HCT116 (cell line): Measurements from ENCODE around the gene HEPACAM2. TPM values are rescaled to one million over a fixed set of nuclear protein-coding genes. Genes with fewer than 3 reads are reported as not detected.

Experiments used
- ATAC-seq: fragments of 200-7000 bp; cut with Tn5 transposase; 2 replicates; pipeline ENCODE4 v1.9.1; 2020; ENCODE audit warnings: mild to moderate bottlenecking, moderate library complexity
- BruUV-seq: library from RNA; stranded (reverse); fragments of 400-500 nt; replicated peaks from 2 replicates; lab custom pipeline; 2021; lab: Mats Ljungman, UMichigan
- CTCF ChIA-PET: fragments of 300-600 bp; sonication (Branson Sonifier 250); formaldehyde crosslinking; loops from one replicate; lab custom pipeline; 2021; ENCODE audit warnings: antibody characterized with exemption; lab: Charles Lee
- POLR2A ChIA-PET: fragments of 300-600, 350-600 bp; sonication (Branson Sonifier 250); formaldehyde crosslinking; loops from one replicate; lab custom pipeline; 2021; ENCODE audit warnings: antibody characterized with exemption; lab: Charles Lee
- RAD21 ChIA-PET, 2 experiments: fragments of 300-600 bp; sonication (Branson Sonifier 250); formaldehyde crosslinking; loops; one replicate each; lab custom pipeline; 2023; ENCODE audit warnings: low total read pairs in 2 of 2; ENCODE audit not compliant: uncharacterized antibody in 2 of 2, unreplicated experiment in 2 of 2, low non-redundant PET in 1 of 2; lab: Charles Lee
- DNase-seq: peaks from one replicate; pipeline ENCODE4 v3.0.0-alpha.2; 2010; ENCODE audit warnings: low read depth, low spot score
- H2AFZ ChIP-seq: fragments of 200-600 bp; shearing (Covaris generic), sonication (generic); 2 replicates; pipeline ENCODE4 v1.6.1; 2017; ENCODE audit warnings: low read depth, mixed run types, mixed read lengths, antibody characterized with exemption, low read length; ENCODE audit not compliant: poor library complexity, severe bottlenecking
- H3K27ac ChIP-seq: 2 replicates; pipeline ENCODE4 v1.5.1; 2012; ENCODE audit warnings: low read depth, low read length
- H3K27me3 ChIP-seq: fragments of 200-600 bp; sonication (generic); 2 replicates; pipeline ENCODE4 v1.6.1; 2016; ENCODE audit warnings: mixed run types, low read length, mixed read lengths; ENCODE audit not compliant: insufficient read depth
- H3K36me3 ChIP-seq, 2 experiments: fragments of 200-500 bp in 1 of 2; fragments of 200-600 bp in 1 of 2; sonication (Bioruptor generic) in 1 of 2; sonication (generic) in 1 of 2; 2 replicates each; pipeline versions ENCODE4 v1.5.1 to v1.6.1; 2014 to 2016; ENCODE audit warnings: low read length in 2 of 2, inconsistent platforms in 1 of 2, mixed read lengths in 1 of 2, mixed run types in 1 of 2; ENCODE audit not compliant: insufficient read depth in 2 of 2, control insufficient read depth in 1 of 2
- H3K4me1 ChIP-seq, 2 experiments: fragments of 200-600 bp in 1 of 2; sonication (generic) in 1 of 2; 2 replicates each; pipeline versions ENCODE4 v1.5.1 to v1.6.1; 2012 to 2017; ENCODE audit warnings: low read length in 2 of 2, inconsistent platforms in 1 of 2, mild to moderate bottlenecking in 1 of 2, mixed read lengths in 1 of 2, mixed run types in 1 of 2, moderate library complexity in 1 of 2; ENCODE audit not compliant: insufficient read depth in 2 of 2, control insufficient read depth in 1 of 2
- H3K4me2 ChIP-seq: fragments of 200-600 bp; sonication (generic); 2 replicates; pipeline ENCODE4 v1.6.1; 2017; ENCODE audit warnings: mixed run types, low read length, mixed read lengths
- H3K4me3 ChIP-seq, 2 experiments: fragments of 200-600 bp in 1 of 2; sonication (generic) in 1 of 2; replicated peaks in 1 of 2; 2 replicates each; pipeline ENCODE4 v1.5.1; 2011 to 2016; ENCODE audit warnings: low read length in 2 of 2, control low read depth in 1 of 2, low read depth in 1 of 2, mild to moderate bottlenecking in 1 of 2, mixed read lengths in 1 of 2, mixed run types in 1 of 2
- H3K79me2 ChIP-seq: fragments of 200-600 bp; sonication (generic); 2 replicates; pipeline ENCODE4 v1.6.1; 2017; ENCODE audit warnings: mild to moderate bottlenecking, mixed run types, low read length, moderate library complexity, mixed read lengths; ENCODE audit not compliant: insufficient read depth
- H3K9ac ChIP-seq: fragments of 200-600 bp; sonication (generic); 2 replicates; pipeline ENCODE4 v1.6.1; 2016; ENCODE audit warnings: low read length, mixed read lengths
- H3K9me2 ChIP-seq: fragments of 200-600 bp; sonication (generic), shearing (Covaris generic); 2 replicates; pipeline ENCODE4 v1.6.1; 2017; ENCODE audit warnings: mixed run types, mild to moderate bottlenecking, moderate library complexity; ENCODE audit not compliant: insufficient read depth
- H3K9me3 ChIP-seq, 2 experiments: fragments of 200-500 bp in 1 of 2; fragments of 200-600 bp in 1 of 2; sonication (Bioruptor generic) in 1 of 2; sonication (generic) in 1 of 2; 2 replicates each; pipeline ENCODE4 v1.6.1; 2014 to 2017; ENCODE audit warnings: low read length in 2 of 2, mixed read lengths in 2 of 2, inconsistent platforms in 1 of 2, low read depth in 1 of 2, mild to moderate bottlenecking in 1 of 2, mixed run types in 1 of 2, moderate library complexity in 1 of 2; ENCODE audit not compliant: control insufficient read depth in 1 of 2, insufficient read depth in 1 of 2
- H4K20me1 ChIP-seq: fragments of 200-600 bp; sonication (generic), shearing (Covaris generic); 2 replicates; pipeline ENCODE4 v1.6.1; 2017; ENCODE audit warnings: mixed run types, mild to moderate bottlenecking, moderate library complexity; ENCODE audit not compliant: insufficient read depth
- CBX3 ChIP-seq: IDR thresholded peaks from 2 replicates; pipeline ENCODE4 v1.6.1; 2012; ENCODE audit warnings: low read depth
- CTCF ChIP-seq, 3 experiments: fragments of 200-600 bp in 1 of 3; sonication (generic) in 1 of 3; IDR thresholded peaks in 2 of 3; conservative IDR thresholded peaks in 1 of 3; 2 replicates each; pipeline ENCODE4 v1.5.1; 2012 to 2017; ENCODE audit warnings: low read depth in 2 of 3, low read length in 2 of 3, antibody characterized with exemption in 1 of 3, borderline replicate concordance in 1 of 3, control low read depth in 1 of 3, mild to moderate bottlenecking in 1 of 3, mixed read lengths in 1 of 3, mixed run types in 1 of 3, moderate library complexity in 1 of 3; ENCODE audit not compliant: insufficient read depth in 1 of 3
- EZH2 ChIP-seq: fragments of 200-600 bp; sonication (generic); IDR thresholded peaks from 2 replicates; pipeline ENCODE4 v1.6.1; 2017; ENCODE audit warnings: antibody characterized with exemption, mixed run types
- EZH2phosphoT487 ChIP-seq: fragments of 200-600 bp; IDR thresholded peaks from 2 replicates; pipeline ENCODE4 v1.6.1; 2018; ENCODE audit warnings: antibody characterized with exemption, borderline replicate concordance
- MAX ChIP-seq: IDR thresholded peaks from 2 replicates; pipeline ENCODE4 v1.6.1; 2012
- POLR2A ChIP-seq: IDR thresholded peaks from 2 replicates; pipeline ENCODE4 v1.7.0; 2011; ENCODE audit warnings: borderline replicate concordance; ENCODE audit not compliant: insufficient read depth, insufficient read length; ENCODE audit errors: extremely low read depth
- SIN3A ChIP-seq: IDR thresholded peaks from 2 replicates; pipeline ENCODE4 v1.6.1; 2012; ENCODE audit warnings: low read depth
- SRF ChIP-seq: IDR thresholded peaks from 2 replicates; pipeline ENCODE4 v1.6.1; 2012; ENCODE audit warnings: low read depth
- TCF7L2 ChIP-seq: IDR thresholded peaks from 2 replicates; pipeline ENCODE4 v1.7.0; 2011; ENCODE audit warnings: borderline replicate concordance, inconsistent platforms; ENCODE audit not compliant: insufficient read depth, insufficient read length; ENCODE audit errors: extremely low read depth
- ZBTB33 ChIP-seq: IDR thresholded peaks from 2 replicates; pipeline ENCODE4 v1.6.1; 2011; ENCODE audit warnings: mild to moderate bottlenecking, low read length, moderate library complexity; ENCODE audit not compliant: insufficient replicate concordance; ENCODE audit errors: extremely low read depth
- ZFX ChIP-seq: fragments of 450-650 bp; IDR thresholded peaks from 2 replicates; pipeline ENCODE4 v1.6.1; 2017
- ZNF274 ChIP-seq: fragments of 200-500 bp; sonication (Bioruptor generic); IDR thresholded peaks from 2 replicates; pipeline ENCODE4 v1.6.1; 2014; ENCODE audit warnings: mild to moderate bottlenecking, low read depth, low read length, inconsistent platforms
- intact Hi-C: fragments of 100-400 bp; cut with micrococcal nuclease; formaldehyde crosslinking; loops from 2 replicates; pipeline ENCODE4 v1.10.0; 2022
- total RNA-seq: library from RNA; stranded (reverse); gene quantifications from one replicate; pipeline ENCODE4 v1.2.1, GENCODE V29; 2021; ENCODE audit not compliant: unreplicated experiment

The HEPACAM2 gene
- total RNA-seq, 1 experiment from 2014 or later, result not detected

GRCh38 chr7:93203496-93203895 lies 22.8 kb downstream of the HEPACAM2 start (continued):
- no peak for TF ChIP-seq POLR2A

- no peak for ATAC-seq
- Histone ChIP-seq H3K4me2 (no peak overlapping the region), H4K20me1 (no peaks in the 10 kb centered on the region), H2AFZ (no peak overlapping the region), H3K27ac (no peak overlapping the region), H3K4me3 (no peak overlapping the region), H3K9me3 (no peaks in the 10 kb centered on the region), H3K36me3 (no peaks in the 10 kb centered on the region), H3K79me2 (no peaks in the 10 kb centered on the region), H3K4me1 (no peaks in the 10 kb centered on the region), H3K27me3 (peaks cover 10% of the 10 kb centered on the region; the same call in 1 of the 2 replicates), H3K9me2 (no peaks in the 10 kb centered on the region), H3K9ac (no peak overlapping the region)
- ChIA-PET CTCF (no interaction called here), RAD21 (no interaction called here), POLR2A (no interaction called here)
- no peak for DNase-seq
- TF ChIP-seq SIN3A (no peak), CBX3 (no peak), MAX (no peak), EZH2 (no peak), SRF (no peak), TCF7L2 (no peak), ZBTB33 (no peak), CTCF (IDR thresholded peaks at IDR 0.05 in 2 of 3, conservative IDR thresholded peaks at IDR 0.05 in 1 of 3; ENCODE audit: borderline replicate concordance in 1 of 3, insufficient read depth in 1 of 3, low read depth in 2 of 3, low read length in 2 of 3) (no peak), ZNF274 (no peak), EZH2phosphoT487 (no peak), ZFX (no peak)
- intact Hi-C loops, result no loop called here
- BruUV-seq, result no TSS peak
Measured at GRCh38 chr7:93202594-93203250, 23.5 kb downstream of the HEPACAM2 start.
